T follicular helper cell (primary cell): Measurements from ENCODE around the gene TMEM259.
A peak's percentile ranks its signal among the peaks of the same experiment; 100 is the strongest.

Experiments used
- DNase-seq: peaks from one replicate; pipeline ENCODE4 v3.0.0-alpha.2; 2020; ENCODE audit warnings: low read depth

Gene TMEM259

DNA sequence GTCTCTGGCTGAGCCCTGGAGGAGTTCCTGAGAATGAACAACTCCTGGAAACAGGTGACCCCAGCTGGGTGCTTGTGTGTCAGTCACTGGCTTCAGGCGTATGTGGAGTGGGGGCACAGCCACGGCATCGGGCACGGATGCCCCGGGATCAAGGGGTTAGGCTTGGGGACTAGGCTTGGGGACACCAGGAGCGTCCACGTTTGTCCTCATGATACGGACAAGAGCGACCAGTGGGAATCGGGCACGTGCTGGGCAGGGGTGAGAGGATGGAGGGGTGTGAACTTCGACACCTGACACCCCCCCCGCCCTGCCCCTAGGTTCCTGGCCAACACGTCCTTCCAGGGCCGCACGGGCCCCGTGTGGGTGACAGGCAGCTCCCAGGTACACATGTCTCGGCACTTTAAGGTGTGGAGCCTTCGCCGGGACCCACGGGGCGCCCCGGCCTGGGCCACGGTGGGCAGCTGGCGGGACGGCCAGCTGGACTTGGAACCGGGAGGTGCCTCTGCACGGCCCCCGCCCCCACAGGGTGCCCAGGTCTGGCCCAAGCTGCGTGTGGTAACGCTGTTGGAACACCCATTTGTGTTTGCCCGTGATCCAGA is 16.6 kb downstream of the TMEM259 start:
- DNase-seq = no peak

DNA sequence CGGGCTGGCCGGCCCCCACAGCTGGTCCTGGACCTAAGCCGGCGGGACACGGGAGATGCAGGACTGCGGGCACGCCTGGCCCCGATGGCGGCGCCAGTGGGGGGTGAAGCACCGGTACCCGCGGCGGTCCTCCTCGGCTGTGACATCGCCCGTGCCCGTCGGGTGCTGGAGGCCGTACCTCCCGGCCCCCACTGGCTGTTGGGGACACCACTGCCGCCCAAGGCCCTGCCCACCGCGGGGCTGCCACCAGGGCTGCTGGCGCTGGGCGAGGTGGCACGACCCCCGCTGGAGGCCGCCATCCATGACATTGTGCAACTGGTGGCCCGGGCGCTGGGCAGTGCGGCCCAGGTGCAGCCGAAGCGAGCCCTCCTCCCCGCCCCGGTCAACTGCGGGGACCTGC is 17.6 kb downstream of the TMEM259 start:
- no peak for DNase-seq

DNA sequence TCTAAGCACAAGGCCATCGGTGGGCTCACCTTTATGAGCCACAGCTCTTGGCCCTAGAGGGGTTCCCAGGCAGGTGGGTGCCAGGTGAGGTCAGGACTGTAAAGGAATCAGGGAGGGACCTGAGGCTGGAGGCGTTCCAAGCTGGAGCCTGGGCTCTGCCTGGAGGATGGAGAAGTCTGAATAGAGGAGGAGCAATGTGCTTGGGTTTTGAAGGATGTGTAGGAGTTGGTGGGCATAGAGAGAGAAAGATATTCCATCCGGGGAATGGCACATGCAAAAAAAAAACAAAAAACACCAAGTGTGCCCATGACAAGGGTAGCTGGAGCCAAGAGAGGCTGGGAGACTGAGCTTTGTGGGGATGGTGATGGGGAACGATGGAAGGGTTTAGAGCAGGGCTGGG is 18.3 kb downstream of the TMEM259 start:
- no peak for DNase-seq

DNA sequence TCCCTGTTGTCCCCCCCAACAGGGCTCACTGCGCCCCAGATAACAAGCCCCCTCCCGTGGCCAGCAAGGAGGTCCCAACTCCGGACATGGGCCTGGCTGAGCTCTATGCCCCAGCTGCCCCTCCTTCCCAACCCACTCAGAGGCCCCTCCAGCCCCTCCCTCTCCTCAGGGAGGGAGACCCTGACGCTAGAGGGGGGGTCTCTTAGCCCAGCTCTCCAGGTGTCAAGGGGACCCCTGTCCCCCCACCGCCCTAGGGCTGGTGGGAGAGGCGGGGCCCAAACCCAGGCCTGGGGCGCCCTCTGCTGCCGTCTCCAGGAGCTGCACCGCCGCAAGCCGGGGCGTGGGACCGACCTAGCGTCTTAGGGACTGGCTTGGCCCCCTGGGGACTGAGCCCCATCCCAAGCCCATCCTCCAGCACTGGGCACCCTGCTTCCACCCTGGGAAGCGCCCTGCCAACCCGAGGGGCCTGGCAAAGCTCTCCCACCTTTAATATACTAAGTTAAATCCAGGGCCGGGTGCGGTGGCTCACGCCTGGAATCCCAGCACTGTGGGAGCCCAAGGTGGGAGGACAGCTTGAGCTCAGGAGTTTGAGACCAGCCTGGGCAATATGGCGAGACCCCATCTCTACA is 19.3 kb downstream of the TMEM259 start:
- peak; percentile 53 for DNase-seq

DNA sequence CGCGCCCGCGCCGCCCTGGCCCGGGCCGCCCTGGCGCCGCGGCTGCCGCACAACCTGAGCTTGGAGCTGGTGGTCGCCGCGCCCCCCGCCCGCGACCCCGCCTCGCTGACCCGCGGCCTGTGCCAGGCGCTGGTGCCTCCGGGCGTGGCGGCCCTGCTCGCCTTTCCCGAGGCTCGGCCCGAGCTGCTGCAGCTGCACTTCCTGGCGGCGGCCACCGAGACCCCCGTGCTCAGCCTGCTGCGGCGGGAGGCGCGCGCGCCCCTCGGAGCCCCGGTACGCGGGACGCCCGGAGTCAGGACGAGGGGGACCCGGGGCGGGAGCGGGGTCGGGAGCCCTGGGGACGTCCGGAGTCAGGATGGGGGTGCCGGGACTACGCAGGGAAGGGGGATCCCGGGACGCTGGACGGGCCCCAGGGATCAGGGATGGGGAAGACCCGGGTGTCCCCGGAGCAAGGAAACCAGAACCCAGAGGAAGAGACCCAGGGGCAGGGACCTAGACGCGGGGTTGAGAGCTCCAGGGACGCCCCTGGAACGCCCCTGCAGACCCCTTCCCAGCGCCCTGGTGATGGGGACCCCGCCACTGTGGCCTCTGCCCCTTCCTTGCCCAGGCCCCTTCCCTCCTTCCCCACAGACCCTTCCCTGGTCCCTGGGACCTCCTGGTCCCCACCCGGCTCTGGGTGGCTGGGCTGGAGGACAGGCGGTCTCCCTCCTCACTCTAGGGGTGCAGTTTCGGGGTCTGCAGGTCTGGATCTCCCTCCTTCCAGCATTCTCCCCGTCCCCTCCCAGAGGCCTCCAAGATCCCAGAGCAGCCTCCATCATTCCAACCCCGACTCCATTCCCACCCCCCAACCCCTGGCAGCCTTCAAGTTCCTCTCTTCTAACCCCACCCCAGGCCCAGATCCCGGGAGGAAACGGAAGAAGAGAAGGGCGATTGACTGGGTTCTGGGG is 20.1 kb downstream of the TMEM259 start:
- DNase-seq = no peak

DNA sequence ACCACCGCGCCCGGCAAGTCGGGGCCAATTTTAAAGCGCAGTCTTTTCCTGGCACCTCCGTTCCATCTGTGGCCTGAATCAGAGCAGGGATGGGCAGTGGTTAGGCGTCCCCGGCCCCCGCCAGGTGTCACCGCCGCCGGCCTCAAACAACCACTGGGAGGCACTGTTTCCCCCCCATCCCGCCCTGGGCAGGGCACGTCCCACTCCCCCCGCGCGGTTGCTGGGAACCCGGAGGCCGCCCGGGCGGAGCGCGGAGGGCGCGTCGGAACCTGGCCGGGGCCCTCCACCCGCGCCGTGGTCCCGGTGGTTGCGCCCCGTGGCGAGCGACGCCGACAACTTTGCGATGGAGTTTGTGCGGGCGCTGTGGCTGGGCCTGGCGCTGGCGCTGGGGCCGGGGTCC is 20.8 kb downstream of the TMEM259 start, which contains the start of gene GRIN3B:
Gene GRIN3B, plus strand, starts transcription at position 325 of the 400 bp plus-strand sequence. Its CDS starts 19 bp downstream, at position 344.
- DNase-seq = peak; percentile 41

GRCh38 chr19:999379-999719 is 21.6 kb downstream of the TMEM259 start:
- no peak for DNase-seq

- no peak for DNase-seq
Measured at GRCh38 chr19:998064-998463, 22.9 kb downstream of the TMEM259 start.

DNA sequence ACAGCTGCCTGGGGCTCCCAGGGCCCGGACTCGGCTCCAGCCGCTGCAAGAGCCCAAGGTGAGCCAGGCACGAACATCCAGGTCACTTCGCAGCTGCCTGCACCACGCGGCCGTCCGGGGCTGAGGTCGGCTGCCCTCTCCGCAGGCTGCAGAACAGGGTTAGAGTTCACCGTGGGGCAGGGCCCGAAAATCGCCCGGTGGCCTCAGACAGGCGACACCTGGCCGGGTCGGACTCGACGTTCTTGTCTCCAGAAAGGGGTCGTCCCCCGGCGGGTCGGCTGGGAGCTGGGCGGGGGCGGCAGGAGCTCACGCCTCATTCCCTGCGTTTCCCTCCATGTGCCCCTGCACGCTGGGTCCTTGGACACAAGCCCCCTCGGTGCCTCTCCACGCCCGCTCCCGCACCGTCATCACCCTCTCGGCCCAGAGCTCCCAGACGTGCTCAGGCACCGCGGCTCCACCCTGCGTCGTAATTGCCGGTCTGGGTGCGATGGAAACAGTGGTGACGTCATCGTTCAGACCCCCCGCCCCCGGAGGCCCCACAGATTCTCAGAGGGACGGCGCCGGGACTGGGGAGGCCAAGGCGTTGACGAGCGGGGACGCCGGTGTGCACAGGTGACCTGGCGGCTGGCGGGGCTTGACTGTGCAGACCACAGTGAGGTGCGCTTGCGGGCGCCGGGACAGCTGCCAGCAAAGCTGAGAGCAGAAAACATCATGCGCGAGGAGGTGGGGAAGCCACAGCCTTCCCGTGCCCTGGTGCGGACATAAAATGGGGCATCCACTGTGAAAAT is 24.7 kb downstream of the TMEM259 start:
- DNase-seq = peak; percentile 88

DNA sequence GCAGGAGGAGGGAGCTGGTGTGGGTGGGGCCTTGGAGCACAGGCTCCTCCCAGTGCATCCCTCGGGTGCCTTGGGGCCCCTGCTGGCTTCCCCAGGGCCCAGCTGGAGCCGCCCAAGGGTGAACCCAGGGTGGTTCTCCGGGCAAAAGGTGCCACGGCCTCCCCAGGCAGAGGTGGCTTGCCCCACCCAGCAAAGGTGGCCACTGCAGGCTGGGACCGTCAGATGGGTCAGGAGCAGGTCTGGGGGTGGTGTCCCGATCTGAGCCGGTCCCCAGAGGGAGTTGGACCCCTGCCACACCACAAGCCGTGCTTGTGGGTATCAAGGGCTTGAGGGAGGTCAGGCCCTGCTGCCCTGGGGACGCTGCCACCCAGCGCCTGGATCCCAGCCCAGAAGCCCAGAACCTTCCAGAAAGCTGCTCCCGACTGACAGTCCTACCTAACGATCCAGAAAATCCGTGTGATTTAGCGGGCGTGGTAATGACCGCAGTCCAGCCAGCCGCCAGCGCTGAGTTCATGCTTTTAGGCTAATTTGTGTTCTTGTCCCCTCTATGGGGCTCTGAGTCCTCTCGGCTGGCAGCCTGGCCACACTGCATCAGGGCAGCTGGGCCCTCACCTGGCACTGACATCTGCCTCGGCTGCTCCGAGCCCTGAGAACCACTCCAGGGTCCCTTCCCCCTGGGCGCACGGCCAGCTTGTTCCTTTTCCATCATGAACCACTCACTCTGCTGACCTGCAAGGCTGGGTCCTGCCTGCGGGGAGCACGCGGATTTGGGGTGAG is 25.7 kb downstream of the TMEM259 start:
- DNase-seq = no peak

DNA sequence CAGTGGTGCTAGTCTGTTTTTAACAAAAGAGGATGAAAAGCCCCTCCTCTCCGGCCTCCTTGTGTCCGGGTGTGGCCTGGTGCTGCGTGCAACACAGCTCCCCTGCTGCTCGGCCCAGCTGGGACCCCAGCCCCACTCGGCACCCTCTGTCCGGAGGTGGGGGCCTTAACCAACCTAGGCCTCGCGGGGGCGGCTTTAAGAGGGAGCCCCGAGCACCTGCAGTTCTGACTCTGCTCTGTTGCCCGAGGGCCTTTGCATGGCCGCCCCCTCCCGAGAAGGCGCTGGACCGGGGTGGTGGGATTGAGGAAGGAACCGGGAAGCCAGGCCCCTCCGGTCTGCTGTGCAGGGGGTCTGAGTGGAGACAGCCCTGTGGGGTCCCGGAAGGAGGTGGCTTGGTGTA is 26.4 kb downstream of the TMEM259 start:
- no peak for DNase-seq

DNA sequence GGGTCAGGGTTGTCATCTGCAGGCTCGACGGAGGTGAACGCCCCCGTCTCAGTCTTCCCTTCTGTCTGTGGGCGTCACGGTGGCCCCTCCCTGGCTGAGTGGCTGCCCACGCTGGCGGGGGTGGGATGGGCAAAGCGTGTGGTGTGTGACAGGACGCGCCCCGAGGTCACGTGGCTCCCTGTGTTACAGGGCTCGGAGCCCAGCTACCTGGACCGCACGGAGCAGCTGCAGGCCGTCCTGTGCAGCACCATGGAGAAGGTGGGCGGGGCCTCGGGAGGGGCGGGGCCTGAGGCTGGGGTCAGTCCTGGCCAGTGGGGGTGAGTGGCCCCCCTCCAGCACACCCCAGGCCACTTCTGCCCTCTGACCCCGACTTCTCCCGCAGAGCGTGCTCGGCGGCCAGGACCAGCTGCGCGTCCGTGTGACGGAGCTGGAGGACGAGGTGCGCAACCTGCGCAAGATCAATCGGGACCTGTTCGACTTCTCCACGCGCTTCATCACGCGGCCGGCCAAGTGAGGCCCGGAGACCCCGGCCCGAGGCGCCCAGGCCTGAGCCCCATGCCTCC is 27.0 kb downstream of the TMEM259 start:
- no peak for DNase-seq

- no peak for DNase-seq
Measured at GRCh38 chr19:993361-993830, 27.5 kb downstream of the TMEM259 start.

GRCh38 chr19:992670-993055 is 28.3 kb downstream of the TMEM259 start:
- DNase-seq = no peak

- no peak for DNase-seq
Measured at GRCh38 chr19:991932-992669, 28.8 kb downstream of the TMEM259 start.

DNA sequence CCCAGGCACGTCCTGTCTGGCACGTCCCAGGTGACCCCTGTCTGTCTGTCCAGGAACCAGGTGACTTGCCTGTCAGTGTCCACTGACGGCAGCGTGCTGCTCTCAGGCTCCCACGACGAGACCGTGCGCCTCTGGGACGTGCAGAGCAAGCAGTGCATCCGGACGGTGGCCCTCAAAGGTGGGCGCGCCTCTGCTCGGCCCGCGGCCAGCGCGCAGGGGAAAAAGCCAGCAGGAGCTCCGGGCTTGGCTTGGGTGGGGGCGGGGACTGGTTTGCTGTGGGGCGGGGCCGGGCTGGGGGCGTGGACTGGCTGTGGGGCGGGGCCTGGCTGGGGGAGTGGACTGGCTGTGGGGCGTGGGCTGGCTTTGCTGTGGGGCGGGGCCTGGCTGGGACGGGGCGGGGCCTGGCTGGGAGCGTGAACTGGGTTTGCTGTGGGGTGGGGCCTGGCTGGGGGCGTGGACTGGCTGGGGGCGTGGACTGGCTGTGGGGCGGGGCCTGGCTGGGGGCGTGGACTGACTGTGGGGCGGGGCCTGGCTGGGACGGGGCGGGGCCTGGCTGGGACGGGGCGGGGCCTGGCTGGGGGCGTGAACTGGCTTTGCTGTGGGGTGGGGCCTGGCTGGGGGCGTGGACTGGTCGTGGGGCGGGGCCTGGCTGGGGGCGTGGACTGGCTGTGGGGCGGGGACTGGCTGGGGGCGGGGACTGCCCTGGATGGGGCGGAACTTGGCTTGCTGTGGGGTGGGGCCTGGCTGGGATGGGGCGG is 29.6 kb downstream of the TMEM259 start:
- DNase-seq = peak; percentile 71

DNA sequence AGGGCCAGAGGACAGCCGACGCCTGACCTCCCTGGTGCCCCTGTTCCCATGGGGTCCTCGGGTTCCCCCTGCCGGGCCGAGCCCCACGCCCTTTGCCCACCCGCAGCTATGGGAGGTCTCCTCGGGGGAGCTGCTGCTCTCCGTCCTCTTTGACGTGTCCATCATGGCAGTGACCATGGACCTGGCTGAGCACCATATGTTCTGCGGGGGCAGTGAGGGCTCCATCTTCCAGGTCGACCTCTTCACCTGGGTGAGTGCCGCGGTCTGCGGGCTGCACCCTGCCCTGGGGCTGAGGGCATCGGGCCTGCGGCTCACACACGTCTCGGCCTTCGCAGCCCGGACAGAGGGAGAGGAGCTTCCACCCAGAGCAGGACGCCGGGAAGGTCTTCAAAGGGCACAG is 30.2 kb downstream of the TMEM259 start:
- DNase-seq = no peak

DNA sequence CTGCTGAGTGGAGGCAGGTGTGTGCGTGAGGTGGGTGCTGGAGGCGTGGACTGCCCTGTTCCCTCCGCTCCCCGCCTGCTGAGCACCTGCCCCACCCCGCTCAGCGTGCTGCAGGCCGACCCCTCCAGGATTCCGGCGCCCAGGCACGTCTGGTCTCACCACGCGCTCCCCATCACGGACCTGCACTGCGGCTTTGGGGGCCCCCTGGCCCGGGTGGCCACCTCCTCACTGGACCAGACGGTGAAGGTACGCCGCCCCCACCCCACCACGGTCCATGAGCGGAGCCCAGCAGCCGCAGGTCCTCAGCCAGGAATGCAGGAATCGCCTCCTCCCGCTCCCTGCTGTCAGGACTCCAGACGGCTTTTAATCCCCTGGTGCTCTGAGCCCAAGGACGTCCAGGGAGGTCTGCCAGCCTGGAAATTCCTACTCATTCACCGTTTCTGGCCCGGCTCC is 30.8 kb downstream of the TMEM259 start:
- no peak for DNase-seq

DNA sequence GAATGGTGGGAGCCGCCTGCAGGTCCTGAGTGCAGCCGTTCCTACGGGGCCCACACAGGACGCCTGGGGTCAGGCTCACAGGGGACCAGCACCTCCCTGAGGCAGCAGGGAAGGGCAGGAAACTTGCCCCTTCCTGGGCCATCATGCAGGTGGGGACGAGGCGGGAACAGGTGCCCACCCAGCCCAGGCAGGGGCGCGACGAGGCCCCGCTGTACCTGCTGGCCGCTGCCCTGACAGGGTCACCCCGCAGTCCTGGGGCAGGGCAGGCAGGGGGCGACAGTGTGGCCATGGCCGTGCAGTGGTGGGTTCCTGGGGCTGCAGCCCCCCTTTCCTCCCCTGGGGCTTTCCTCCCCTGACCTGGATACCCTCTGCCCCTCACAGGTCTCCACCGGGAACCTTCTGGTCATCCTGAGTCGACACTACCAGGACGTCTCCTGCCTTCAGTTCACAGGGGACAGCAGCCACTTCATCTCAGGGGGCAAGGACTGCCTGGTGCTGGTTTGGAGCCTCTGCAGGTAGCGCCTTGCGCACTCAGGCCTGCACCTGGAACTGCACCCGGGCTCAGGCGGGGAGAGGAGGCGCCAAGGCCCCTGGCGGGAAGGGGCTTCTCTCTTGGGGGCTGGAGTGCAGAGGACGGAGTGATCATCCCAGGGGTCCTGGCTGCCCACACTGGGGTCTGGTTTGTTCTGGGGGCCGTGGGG is 31.4 kb downstream of the TMEM259 start:
- no peak for DNase-seq
